Ascending aorta (tissue), 2 donors: ENCODE data around the gene GUCY2C. TPM values are rescaled to one million over a fixed set of nuclear protein-coding genes. Genes with fewer than 3 reads are reported as not detected.

ENCODE experiments used
- DNase-seq, 2 donors: peaks; one replicate each; pipeline ENCODE4 v3.0.0-alpha.2; 2019; ENCODE audit warnings: low spot score in 2 of 2
- H3K27ac ChIP-seq, 2 donors: fragments of 200-600 bp; sonication (generic); one replicate each; pipeline ENCODE4 v1.5.1; 2016 to 2017; ENCODE audit warnings: mild to moderate bottlenecking in 1 of 2
- H3K27me3 ChIP-seq: fragments of 200-600 bp; sonication (generic); one replicate; pipeline ENCODE4 v1.5.1; 2017
- H3K36me3 ChIP-seq, 2 donors: fragments of 200-600 bp; sonication (generic); one replicate each; pipeline ENCODE4 v1.5.1; 2016
- H3K4me1 ChIP-seq, 2 donors: fragments of 200-600 bp; sonication (generic); one replicate each; pipeline ENCODE4 v1.5.1; 2016 to 2017; ENCODE audit warnings: mild to moderate bottlenecking in 1 of 2
- H3K4me3 ChIP-seq, 2 donors: fragments of 200-600 bp; sonication (generic); one replicate each; pipeline ENCODE4 v1.5.1; 2016 to 2017; ENCODE audit warnings: mild to moderate bottlenecking in 1 of 2
- H3K9me3 ChIP-seq, 2 donors: fragments of 200-600 bp; sonication (generic); one replicate each; pipeline ENCODE4 v1.5.1; 2016
- intact Hi-C: fragments of 100-400 bp; cut with DNase I; formaldehyde crosslinking; loops from one replicate; pipeline ENCODE4 v1.15.1; 2023
- total RNA-seq: library from RNA; depleted of rRNA; stranded (reverse); fragments of >200 nt; gene quantifications from one replicate; pipeline ENCODE4 v1.1.0, GENCODE V29; 2016
- TF ChIP-seq, protein P1 (sequence below), 3 experiments: fragments of 200-600 bp in 2 of 3; fragments of 450-650 bp in 1 of 3; sonication (generic) in 2 of 3; IDR thresholded peaks; one replicate each; pipeline ENCODE4 v1.5.1; 2016 to 2019; ENCODE audit warnings: antibody characterized with exemption in 3 of 3, mild to moderate bottlenecking in 1 of 3, moderate library complexity in 1 of 3

The GUCY2C gene
- total RNA-seq, 1 donor from 2014 or later = not detected

GRCh38 chr12:14664434-14665023, 31.9 kb downstream of the GUCY2C start:
- no peak for DNase-seq
- no peaks in the 10 kb centered on the region for H3K9me3 ChIP-seq
- H3K27ac ChIP-seq = no peak overlapping the region
- H3K4me3 ChIP-seq = no peak overlapping the region
- no peaks in the 10 kb centered on the region for H3K36me3 ChIP-seq
- TF ChIP-seq, protein P1, sequence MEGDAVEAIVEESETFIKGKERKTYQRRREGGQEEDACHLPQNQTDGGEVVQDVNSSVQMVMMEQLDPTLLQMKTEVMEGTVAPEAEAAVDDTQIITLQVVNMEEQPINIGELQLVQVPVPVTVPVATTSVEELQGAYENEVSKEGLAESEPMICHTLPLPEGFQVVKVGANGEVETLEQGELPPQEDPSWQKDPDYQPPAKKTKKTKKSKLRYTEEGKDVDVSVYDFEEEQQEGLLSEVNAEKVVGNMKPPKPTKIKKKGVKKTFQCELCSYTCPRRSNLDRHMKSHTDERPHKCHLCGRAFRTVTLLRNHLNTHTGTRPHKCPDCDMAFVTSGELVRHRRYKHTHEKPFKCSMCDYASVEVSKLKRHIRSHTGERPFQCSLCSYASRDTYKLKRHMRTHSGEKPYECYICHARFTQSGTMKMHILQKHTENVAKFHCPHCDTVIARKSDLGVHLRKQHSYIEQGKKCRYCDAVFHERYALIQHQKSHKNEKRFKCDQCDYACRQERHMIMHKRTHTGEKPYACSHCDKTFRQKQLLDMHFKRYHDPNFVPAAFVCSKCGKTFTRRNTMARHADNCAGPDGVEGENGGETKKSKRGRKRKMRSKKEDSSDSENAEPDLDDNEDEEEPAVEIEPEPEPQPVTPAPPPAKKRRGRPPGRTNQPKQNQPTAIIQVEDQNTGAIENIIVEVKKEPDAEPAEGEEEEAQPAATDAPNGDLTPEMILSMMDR (IDR thresholded peaks at IDR 0.05) = peak; percentile 64 to 85 (median 83)
- intact Hi-C loops = loop anchor here (1.0 to 5.0 kb wide), 2 partner anchors 34 to 427 kb away; no protein-coding TSS in a partner anchor
- no peaks in the 10 kb centered on the region for H3K4me1 ChIP-seq
- no peaks in the 10 kb centered on the region for H3K27me3 ChIP-seq

DNA sequence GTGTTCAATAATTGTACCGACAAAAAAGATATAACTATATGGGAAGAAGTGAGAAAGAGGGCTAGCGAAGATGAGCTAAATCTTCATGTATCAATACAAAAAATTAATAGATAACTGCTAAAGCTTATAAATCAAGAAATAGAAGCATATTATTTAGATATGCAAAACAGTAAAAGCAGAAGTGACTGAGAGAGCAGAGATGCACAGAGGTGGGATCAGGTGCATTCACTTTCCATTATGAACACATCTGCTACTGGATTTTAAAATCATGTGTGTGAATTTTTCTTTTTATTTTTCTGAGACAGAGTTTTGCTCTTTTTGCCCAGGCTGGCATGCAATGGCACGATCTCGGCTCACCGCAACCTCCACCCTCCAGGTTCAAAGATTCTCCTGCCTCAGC, 33.4 kb downstream of the GUCY2C start:
- intact Hi-C loops = loop anchor here (5.0 kb wide), 1 partner anchor 426 kb away; no protein-coding TSS in a partner anchor
- H3K27me3 ChIP-seq = no peaks in the 10 kb centered on the region
- no peaks in the 10 kb centered on the region for H3K36me3 ChIP-seq
- no peaks in the 10 kb centered on the region for H3K4me1 ChIP-seq
- DNase-seq = no peak
- TF ChIP-seq, protein P1 (IDR thresholded peaks at IDR 0.05) = no peak
- H3K9me3 ChIP-seq = no peaks in the 10 kb centered on the region
- H3K27ac ChIP-seq = no peak overlapping the region
- no peak overlapping the region for H3K4me3 ChIP-seq

DNA sequence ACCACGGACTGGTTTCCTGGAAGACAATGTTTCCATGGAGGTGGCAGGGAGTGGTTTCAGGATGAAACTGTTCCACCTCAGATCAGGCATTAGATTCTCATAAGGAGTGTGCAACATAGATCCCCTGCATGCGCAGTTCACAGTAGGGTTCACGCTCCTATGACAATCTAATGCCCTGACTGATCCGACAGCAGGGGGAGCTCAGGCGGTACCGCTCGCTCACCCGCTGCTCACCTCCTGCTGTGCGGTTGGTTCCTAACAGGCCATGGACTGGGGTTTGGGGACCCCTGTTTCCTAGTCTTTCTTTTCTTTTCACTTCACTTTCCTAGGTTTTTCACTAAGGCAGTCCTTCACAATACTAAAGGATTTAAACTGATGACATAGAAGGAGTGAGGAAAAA, 39.6 kb downstream of the GUCY2C start:
- Histone ChIP-seq H3K27me3 (no peaks in the 10 kb centered on the region), H3K4me1 (peaks cover 0 to 2% of the 10 kb centered on the region in 2 donors), H3K4me3 (no peak overlapping the region), H3K9me3 (no peaks in the 10 kb centered on the region), H3K27ac (no peak overlapping the region), H3K36me3 (no peaks in the 10 kb centered on the region)
- intact Hi-C loops = no loop called here
- TF ChIP-seq, protein P1 (IDR thresholded peaks at IDR 0.05) = no peak
- no peak for DNase-seq

- H3K4me3 ChIP-seq = no peak overlapping the region
- H3K36me3 ChIP-seq = no peaks in the 10 kb centered on the region
- no peak overlapping the region for H3K27ac ChIP-seq
- no peaks in the 10 kb centered on the region for H3K27me3 ChIP-seq
- no peak for DNase-seq
- TF ChIP-seq, protein P1 (IDR thresholded peaks at IDR 0.05) = no peak
- H3K4me1 ChIP-seq = peaks cover 0 to 2% of the 10 kb centered on the region in 2 donors
- no peaks in the 10 kb centered on the region for H3K9me3 ChIP-seq
- intact Hi-C loops = loop anchor here (2.0 kb wide), 1 partner anchor 16 kb away; no protein-coding TSS in a partner anchor
These were observed 41.1 kb downstream of the GUCY2C start for GRCh38 chr12:14655284-14655683.

- DNase-seq = no peak
- peak overlapping the region in 1 of 2 donors; percentile 31 for H3K27ac ChIP-seq
These were observed 41.6 kb downstream of the GUCY2C start for GRCh38 chr12:14654842-14655241.

More at GRCh38 chr12:14654842-14655241, 41.6 kb downstream of the GUCY2C start:
- no peaks in the 10 kb centered on the region for H3K27me3 ChIP-seq
- H3K9me3 ChIP-seq = no peaks in the 10 kb centered on the region
- no peak overlapping the region for H3K4me3 ChIP-seq
- intact Hi-C loops = loop anchor here (2.0 to 5.0 kb wide), 2 partner anchors 16 to 398 kb away; no protein-coding TSS in a partner anchor
- TF ChIP-seq, protein P1 (IDR thresholded peaks at IDR 0.05) = no peak
- H3K36me3 ChIP-seq = no peaks in the 10 kb centered on the region
- peaks cover 0 to 2% of the 10 kb centered on the region in 2 donors for H3K4me1 ChIP-seq
